ENCODE results near the gene RAB7A.
"Not testable (repeated sequence)": the region's sequence is repeated elsewhere in the genome, so short reads cannot be mapped to it uniquely, and the experiment has no call there.

RAB7A gene

GRCh38 chr3:128710816-128711433 lies 15.1 kb upstream of the RAB7A start:
- in situ Hi-C loops (cut with MboI; ENCODE audit: low sequenced_read_pairs): no loop called here

GRCh38 chr3:128712848-128713247 lies 13.1 kb upstream of the RAB7A start:
- in situ Hi-C loops (cut with MboI; ENCODE audit: low sequenced_read_pairs): no loop called here

- in situ Hi-C loops (cut with MboI; ENCODE audit: low sequenced_read_pairs): no loop called here
These were observed 11.0 kb upstream of the RAB7A start for GRCh38 chr3:128714887-128715491.

GRCh38 chr3:128718892-128719291 lies 7.1 kb upstream of the RAB7A start:
- in situ Hi-C loops (cut with MboI; ENCODE audit: low sequenced_read_pairs): not testable (repeated sequence)

- in situ Hi-C loops (cut with MboI; ENCODE audit: low sequenced_read_pairs): no loop called here
These were observed 5.1 kb upstream of the RAB7A start for GRCh38 chr3:128720891-128721290.

GRCh38 chr3:128723477-128723876 lies 2.5 kb upstream of the RAB7A start:
- in situ Hi-C loops (cut with MboI; ENCODE audit: low sequenced_read_pairs): no loop called here

GRCh38 chr3:128725547-128726022 lies 398 bp upstream of the RAB7A start:
- in situ Hi-C loops (cut with MboI; ENCODE audit: low sequenced_read_pairs): no loop called here

GRCh38 chr3:128727059-128727458 lies 1.1 kb downstream of the RAB7A start:
- in situ Hi-C loops (cut with MboI; ENCODE audit: low sequenced_read_pairs): no loop called here

GRCh38 chr3:128727485-128727884 lies 1.5 kb downstream of the RAB7A start:
- in situ Hi-C loops (cut with MboI; ENCODE audit: low sequenced_read_pairs): no loop called here

- in situ Hi-C loops (cut with MboI; ENCODE audit: low sequenced_read_pairs): no loop called here
These were observed 2.0 kb downstream of the RAB7A start for GRCh38 chr3:128727996-128728395.

- in situ Hi-C loops (cut with MboI; ENCODE audit: low sequenced_read_pairs): not testable (repeated sequence)
These were observed 2.5 kb downstream of the RAB7A start for GRCh38 chr3:128728521-128728920.

- in situ Hi-C loops (cut with MboI; ENCODE audit: low sequenced_read_pairs): no loop called here
These were observed 4.5 kb downstream of the RAB7A start for GRCh38 chr3:128730471-128730870.

GRCh38 chr3:128734523-128735189 lies 8.7 kb downstream of the RAB7A start:
- in situ Hi-C loops (cut with MboI; ENCODE audit: low sequenced_read_pairs): no loop called here

GRCh38 chr3:128735287-128735686 lies 9.3 kb downstream of the RAB7A start:
- in situ Hi-C loops (cut with MboI; ENCODE audit: low sequenced_read_pairs): no loop called here

GRCh38 chr3:128735884-128736283 lies 9.9 kb downstream of the RAB7A start:
- in situ Hi-C loops (cut with MboI; ENCODE audit: low sequenced_read_pairs): no loop called here

GRCh38 chr3:128736601-128737000 lies 10.6 kb downstream of the RAB7A start:
- in situ Hi-C loops (cut with MboI; ENCODE audit: low sequenced_read_pairs): no loop called here

- in situ Hi-C loops (cut with MboI; ENCODE audit: low sequenced_read_pairs): no loop called here
These were observed 14.6 kb downstream of the RAB7A start for GRCh38 chr3:128740621-128741020.

- in situ Hi-C loops (cut with MboI; ENCODE audit: low sequenced_read_pairs): no loop called here
These were observed 17.0 kb downstream of the RAB7A start for GRCh38 chr3:128742821-128743594.

- in situ Hi-C loops (cut with MboI; ENCODE audit: low sequenced_read_pairs): no loop called here
These were observed 19.8 kb downstream of the RAB7A start for GRCh38 chr3:128745742-128746141.

GRCh38 chr3:128746881-128747280 lies 20.9 kb downstream of the RAB7A start:
- in situ Hi-C loops (cut with MboI; ENCODE audit: low sequenced_read_pairs): no loop called here

- in situ Hi-C loops (cut with MboI; ENCODE audit: low sequenced_read_pairs): no loop called here
These were observed 22.6 kb downstream of the RAB7A start for GRCh38 chr3:128748557-128748956.
